HG03432 (cell line): ENCODE results near the gene ZNF484.

Experiments used
- ATAC-seq: cut with Tn5 transposase; IDR thresholded peaks from one replicate; pipeline ENCODE4 v1.9.1; 2021; ENCODE audit warnings: mild to moderate bottlenecking, moderate library complexity; ENCODE audit not compliant: unreplicated experiment

Gene ZNF484

DNA sequence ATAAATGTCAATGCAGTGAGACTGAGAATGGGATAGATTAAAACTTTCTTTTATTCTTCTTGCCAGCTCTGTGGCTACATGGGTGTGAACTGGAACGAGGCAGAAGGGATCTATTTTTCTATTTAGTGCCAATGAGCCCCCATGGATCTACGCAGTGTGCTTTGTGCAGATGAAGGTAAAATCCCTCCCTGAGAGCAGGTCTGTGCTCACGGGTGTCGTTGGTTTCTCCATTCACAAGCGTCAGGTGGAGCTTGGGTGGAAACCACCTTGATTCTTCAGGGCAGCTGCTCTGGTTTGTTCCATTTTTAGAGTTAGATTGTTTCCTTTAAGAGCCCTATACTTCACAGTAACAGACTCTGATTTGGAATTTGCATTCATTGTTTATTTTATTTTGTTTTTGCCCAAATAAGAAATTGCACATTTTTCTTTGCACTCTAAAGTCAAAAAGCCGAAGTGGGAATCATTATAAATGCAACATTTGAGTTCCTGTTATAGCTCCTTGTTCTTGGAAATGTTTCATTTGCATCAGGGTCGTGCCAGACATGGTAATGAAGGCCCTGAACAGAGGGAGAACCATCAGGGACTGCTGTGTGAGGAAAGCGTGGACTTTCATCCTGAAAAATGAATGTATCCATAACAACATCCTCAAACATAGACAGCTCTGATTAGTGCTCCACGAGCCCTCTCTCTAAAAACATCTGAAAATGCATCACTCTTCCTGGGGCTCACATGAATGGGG lies 82.1 kb downstream of the ZNF484 start:
- ATAC-seq: no peak
